GM21825 (cell line): ENCODE measurements around the gene CLEC4M.
A peak's percentile ranks its signal among the peaks of the same experiment; 100 is the strongest.
"Not testable (repeated sequence)": the region's sequence is repeated elsewhere in the genome, so short reads cannot be mapped to it uniquely, and the experiment has no call there.

ENCODE experiments used
- ATAC-seq: cut with Tn5 transposase; IDR thresholded peaks from one replicate; pipeline ENCODE4 v1.9.1; 2021; ENCODE audit warnings: mild to moderate bottlenecking, moderate library complexity; ENCODE audit not compliant: unreplicated experiment

CLEC4M gene

GRCh38 chr19:7739801-7740681, 23.0 kb upstream of the CLEC4M start:
- ATAC-seq, result no peak

- no peak for ATAC-seq
These were observed 22.4 kb upstream of the CLEC4M start for GRCh38 chr19:7740682-7741054.

GRCh38 chr19:7742575-7742974, 20.5 kb upstream of the CLEC4M start:
- no peak for ATAC-seq

GRCh38 chr19:7742991-7743390, 20.1 kb upstream of the CLEC4M start:
- no peak for ATAC-seq

DNA sequence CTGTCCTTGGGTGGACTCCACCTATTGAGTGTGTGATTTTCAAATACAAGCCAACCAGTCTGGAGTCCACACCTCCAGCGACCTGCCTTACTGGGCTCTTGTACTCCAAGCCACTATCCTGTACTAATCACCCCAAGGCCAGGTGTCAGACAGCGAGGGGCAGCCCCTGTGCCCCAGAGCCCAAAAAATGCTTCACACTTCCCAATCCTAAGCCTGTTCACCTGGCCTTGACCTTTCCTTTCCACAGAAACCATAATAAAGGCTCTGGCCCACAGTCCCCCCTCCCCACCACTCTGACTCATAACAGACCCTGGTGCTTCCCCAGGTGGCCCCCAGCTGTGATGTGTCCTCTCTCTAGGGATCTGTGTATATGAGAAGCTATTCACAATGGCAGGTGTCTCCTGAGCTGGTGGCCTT, 19.6 kb upstream of the CLEC4M start:
- ATAC-seq, result peak; percentile 65

- ATAC-seq, result no peak
These were observed 18.8 kb upstream of the CLEC4M start for GRCh38 chr19:7744199-7744786.

GRCh38 chr19:7744871-7745650, 18.0 kb upstream of the CLEC4M start:
- ATAC-seq, result no peak

DNA sequence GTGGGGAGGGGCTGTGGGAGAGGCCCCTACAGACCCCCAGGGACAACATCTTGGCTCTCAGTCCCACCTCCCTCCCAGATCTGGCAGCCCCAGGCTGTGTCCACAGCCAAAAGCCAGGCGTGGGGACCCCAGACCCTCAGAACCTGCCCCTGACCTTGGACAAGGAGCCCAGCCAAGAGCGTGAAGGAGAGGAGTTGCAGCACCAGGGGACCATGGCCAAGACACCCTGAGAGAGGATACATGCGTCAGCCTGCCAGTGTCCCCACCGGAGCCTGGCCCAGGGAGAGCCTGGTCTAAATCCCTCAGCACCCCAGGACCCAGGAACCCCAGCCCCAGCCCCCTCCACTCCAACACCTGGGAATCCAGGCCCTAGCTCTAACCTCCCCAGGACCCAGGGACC, 16.7 kb upstream of the CLEC4M start:
- ATAC-seq, result not testable (repeated sequence)

- no peak for ATAC-seq
These were observed 15.8 kb upstream of the CLEC4M start, which contains the start of gene CD209 for GRCh38 chr19:7746903-7747884. Gene CD209 (minus strand): TSS chr19:7747534. CDS start chr19:7747511, 23 bp downstream.

GRCh38 chr19:7748171-7748570, 14.9 kb upstream of the CLEC4M start:
- no peak for ATAC-seq

DNA sequence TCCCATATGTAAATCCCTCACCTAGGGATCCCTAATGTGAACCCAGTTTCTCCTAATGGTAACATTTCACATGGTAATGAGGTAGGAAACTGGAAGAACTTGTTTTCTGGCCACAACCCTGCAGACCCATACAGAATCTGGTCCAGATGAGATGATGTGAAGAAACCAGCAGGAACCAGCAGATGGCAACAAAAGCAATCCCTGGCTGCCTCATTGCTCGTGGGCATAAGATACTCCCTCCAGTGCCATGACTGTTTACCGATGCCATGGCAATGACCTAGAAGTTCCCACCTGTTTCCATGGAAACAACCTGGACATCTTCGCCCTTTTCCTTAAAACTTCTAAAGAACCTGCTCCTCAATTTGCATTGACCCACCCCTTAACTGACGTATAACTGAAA, 14.3 kb upstream of the CLEC4M start:
- ATAC-seq, result no peak

DNA sequence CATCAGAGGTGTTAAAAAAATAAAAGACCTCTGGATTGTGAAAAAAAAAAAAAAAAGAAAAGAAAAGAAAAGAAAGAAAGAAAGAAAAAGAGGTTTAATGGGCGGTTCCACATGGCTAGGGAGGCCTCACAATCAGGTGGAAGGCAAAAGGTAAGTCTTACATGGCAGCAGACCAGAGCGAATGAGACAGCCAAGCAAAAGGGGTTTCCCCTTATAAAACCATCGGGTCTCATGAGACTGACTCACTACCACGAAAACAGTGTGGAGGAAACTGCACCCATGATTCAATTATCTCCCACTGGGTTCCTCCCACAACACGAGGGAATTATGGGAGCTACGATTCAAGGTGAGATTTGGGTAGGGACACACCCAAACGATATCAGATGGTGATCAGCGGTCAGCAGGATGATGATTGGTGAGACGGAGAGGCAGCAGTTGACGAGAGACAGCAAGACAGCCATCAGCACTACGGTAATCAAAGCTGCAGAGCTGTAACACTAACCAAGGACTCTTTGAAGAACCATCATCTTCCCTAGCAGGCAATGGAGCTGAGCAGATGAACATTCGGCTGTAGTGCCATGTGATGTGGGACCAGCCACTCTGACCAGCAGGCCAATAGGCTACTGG, 11.8 kb upstream of the CLEC4M start:
- no peak for ATAC-seq

DNA sequence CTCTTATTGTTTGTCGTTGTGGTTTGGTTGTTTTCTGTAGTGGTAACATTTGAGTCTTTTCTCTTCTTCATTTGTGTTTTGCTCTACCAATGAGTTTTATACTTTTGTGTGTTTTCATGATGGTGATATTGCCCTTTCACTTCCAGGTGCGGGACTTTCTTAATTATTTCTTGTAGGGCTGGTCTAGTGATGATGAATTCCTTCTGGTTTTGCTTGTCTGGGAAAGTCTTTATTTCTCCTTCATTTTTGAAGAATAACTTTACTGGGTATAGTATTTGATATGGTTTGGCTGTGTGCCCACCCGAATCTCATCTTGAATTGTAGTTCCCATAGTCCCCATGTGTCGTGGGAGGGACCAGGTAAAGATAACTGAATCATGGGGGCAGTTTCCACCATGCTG, 6.8 kb upstream of the CLEC4M start:
- ATAC-seq, result no peak

DNA sequence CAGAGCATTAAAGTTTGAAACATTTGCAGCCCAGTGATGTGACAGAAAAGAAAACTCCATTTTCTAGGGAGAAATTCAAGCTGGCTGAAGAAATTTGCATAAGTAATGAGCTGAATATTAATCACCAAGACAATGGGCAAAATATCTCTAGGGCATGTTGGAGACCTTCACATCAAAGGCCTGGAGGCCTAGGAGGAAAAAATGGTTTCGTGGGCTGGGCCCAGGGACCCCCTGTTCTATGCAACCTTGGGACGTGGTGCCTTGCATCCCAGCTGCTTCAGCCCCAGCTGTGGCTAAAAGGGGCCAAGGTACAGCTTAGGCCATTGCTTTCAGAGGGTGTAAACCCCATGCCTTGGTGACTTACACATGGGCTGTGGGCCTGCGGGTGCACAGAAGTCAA, 5.7 kb upstream of the CLEC4M start:
- no peak for ATAC-seq

GRCh38 chr19:7759156-7759555, 3.9 kb upstream of the CLEC4M start:
- no peak for ATAC-seq

GRCh38 chr19:7763696-7764095, 653 bp downstream of the CLEC4M start:
- no peak for ATAC-seq

- ATAC-seq, result not testable (repeated sequence)
These were observed 1.1 kb downstream of the CLEC4M start for GRCh38 chr19:7764157-7764556.

DNA sequence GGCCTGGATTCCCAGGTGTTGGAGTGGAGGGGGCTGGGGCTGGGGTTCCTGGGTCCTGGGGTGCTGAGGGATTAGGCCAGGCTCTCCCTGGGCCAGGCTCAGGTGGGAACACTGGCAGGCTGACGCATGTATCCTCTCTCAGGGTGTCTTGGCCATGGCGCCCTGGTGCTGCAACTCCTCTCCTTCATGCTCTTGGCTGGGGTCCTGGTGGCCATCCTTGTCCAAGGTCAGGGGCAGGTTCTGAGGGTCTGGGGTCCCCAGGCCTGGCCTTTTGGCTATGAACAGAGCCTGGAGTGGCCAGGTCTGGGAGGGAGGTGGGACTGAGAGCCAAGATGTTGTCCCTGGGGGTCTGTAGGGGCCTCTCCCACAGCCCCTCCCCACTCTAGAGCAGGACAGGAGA, 2.0 kb downstream of the CLEC4M start:
- ATAC-seq, result not testable (repeated sequence)

- no peak for ATAC-seq
These were observed 3.5 kb downstream of the CLEC4M start for GRCh38 chr19:7766535-7766934.

DNA sequence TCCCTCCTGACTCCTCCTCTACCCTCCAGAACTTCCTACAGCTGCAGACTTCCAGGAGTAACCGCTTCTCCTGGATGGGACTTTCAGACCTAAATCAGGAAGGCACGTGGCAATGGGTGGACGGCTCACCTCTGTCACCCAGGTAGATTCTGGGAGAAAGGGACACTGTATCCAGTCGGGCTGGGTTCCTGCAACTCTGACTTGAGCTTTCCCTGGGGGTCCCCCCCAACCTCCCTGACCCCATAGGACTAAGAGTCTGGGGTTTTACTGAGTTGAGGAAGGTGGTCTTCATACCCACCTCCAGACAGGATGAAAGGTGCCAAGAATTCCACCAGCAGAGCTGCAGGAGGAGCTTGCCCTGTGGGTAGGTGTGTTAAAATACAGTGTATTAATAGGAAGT, 4.4 kb downstream of the CLEC4M start:
- ATAC-seq, result no peak
